SK-N-SH (cell line): Measurements from ENCODE around the gene ACOT9. TPM values are rescaled to one million over a fixed set of nuclear protein-coding genes. Genes with fewer than 3 reads are reported as not detected.
A peak's percentile ranks its signal among the peaks of the same experiment; 100 is the strongest.

Experiments used
- CTCF ChIA-PET: fragments of 300-600, 350-600 bp; formaldehyde crosslinking; extraction: SDS; loops from one replicate; lab custom pipeline; 2021; lab: Yijun Ruan, JAX
- POLR2A ChIA-PET: fragments of 350-600 bp; sonication (Branson Sonifier 250); formaldehyde crosslinking; extraction: SDS; loops from one replicate; lab custom pipeline; 2020; ENCODE audit warnings: antibody characterized with exemption, inconsistent platforms; lab: Yijun Ruan, JAX
- DNase-seq: peaks from one replicate; pipeline ENCODE4 v3.0.0; 2012
- H2AFZ ChIP-seq: fragments of 200-600 bp; sonication (generic); 2 replicates; pipeline ENCODE4 v1.8.1; 2016; ENCODE audit warnings: antibody characterized with exemption, mild to moderate bottlenecking, low read depth
- H3F3A ChIP-seq: fragments of 200-600 bp; sonication (generic); replicated peaks from 2 replicates; pipeline ENCODE3; 2016; ENCODE audit warnings: antibody characterized with exemption, mild to moderate bottlenecking; ENCODE audit not compliant: insufficient read depth
- H3K27ac ChIP-seq, 2 experiments: fragments of 200-500 bp in 1 of 2; fragments of 200-600 bp in 1 of 2; sonication (Bioruptor generic) in 1 of 2; sonication (generic), shearing (Covaris generic) in 1 of 2; 2 replicates each; pipeline versions ENCODE4 v1.5.1 to v1.6.1; 2014 to 2016; ENCODE audit warnings: low read depth in 2 of 2, inconsistent platforms in 1 of 2, low read length in 1 of 2, mild to moderate bottlenecking in 1 of 2, mixed read lengths in 1 of 2
- H3K27me3 ChIP-seq: fragments of 200-600 bp; sonication (generic), shearing (Covaris generic); 2 replicates; pipeline ENCODE4 v1.6.1; 2016; ENCODE audit warnings: mixed run types; ENCODE audit not compliant: insufficient read depth
- H3K36me3 ChIP-seq, 2 experiments: fragments of 200-500 bp in 1 of 2; fragments of 200-600 bp in 1 of 2; sonication (Bioruptor generic) in 1 of 2; sonication (generic) in 1 of 2; replicated peaks in 1 of 2; 2 replicates each; pipeline versions ENCODE3 to v1.5.1; 2014 to 2016; ENCODE audit warnings: low read length in 1 of 2, mild to moderate bottlenecking in 1 of 2; ENCODE audit not compliant: insufficient read depth in 2 of 2, control insufficient read depth in 1 of 2
- H3K4me1 ChIP-seq, 2 experiments: fragments of 200-500 bp in 1 of 2; fragments of 200-600 bp in 1 of 2; sonication (Bioruptor generic) in 1 of 2; sonication (generic), shearing (Covaris generic) in 1 of 2; 2 replicates each; pipeline versions ENCODE4 v1.5.1 to v1.6.1; 2014 to 2016; ENCODE audit warnings: low read depth in 1 of 2, low read length in 1 of 2, mixed run types in 1 of 2; ENCODE audit not compliant: insufficient read depth in 2 of 2, control insufficient read depth in 1 of 2
- H3K4me2 ChIP-seq: fragments of 200-600 bp; sonication (generic), shearing (Covaris generic); 2 replicates; pipeline ENCODE4 v1.6.1; 2017; ENCODE audit warnings: mixed run types
- H3K4me3 ChIP-seq, 2 experiments: fragments of 200-500 bp in 1 of 2; fragments of 200-600 bp in 1 of 2; sonication (Bioruptor generic) in 1 of 2; sonication (generic), shearing (Covaris generic) in 1 of 2; 2 replicates each; pipeline versions ENCODE4 v1.5.1 to v1.8.1; 2014 to 2016; ENCODE audit warnings: low read depth in 2 of 2, inconsistent platforms in 1 of 2, low read length in 1 of 2, mild to moderate bottlenecking in 1 of 2, mixed read lengths in 1 of 2, moderate library complexity in 1 of 2
- H3K79me2 ChIP-seq: fragments of 200-600 bp; sonication (generic); 2 replicates; pipeline ENCODE4 v1.8.1; 2017; ENCODE audit warnings: mild to moderate bottlenecking; ENCODE audit not compliant: insufficient read depth
- H3K9ac ChIP-seq: fragments of 200-600 bp; sonication (generic); 2 replicates; pipeline ENCODE4 v1.6.1; 2017; ENCODE audit warnings: mixed run types
- H3K9me2 ChIP-seq: fragments of 200-600 bp; sonication (generic); 2 replicates; pipeline ENCODE4 v1.6.1; 2017; ENCODE audit warnings: mixed run types
- H3K9me3 ChIP-seq: fragments of 200-600 bp; sonication (generic); 2 replicates; pipeline ENCODE4 v1.6.1; 2017; ENCODE audit warnings: mixed run types, mild to moderate bottlenecking, moderate library complexity
- H4K20me1 ChIP-seq: fragments of 200-600 bp; sonication (generic); 2 replicates; pipeline ENCODE4 v1.6.1; 2017; ENCODE audit warnings: mild to moderate bottlenecking, mixed run types; ENCODE audit not compliant: insufficient read depth
- CHD2 ChIP-seq: fragments of 150-350 bp; IDR thresholded peaks from 2 replicates; pipeline ENCODE4 v1.6.1; 2018; ENCODE audit warnings: low read length; ENCODE audit not compliant: partially characterized antibody
- EZH2phosphoT487 ChIP-seq: fragments of 200-600 bp; sonication (generic); IDR thresholded peaks from 2 replicates; pipeline ENCODE4 v1.6.1; 2017; ENCODE audit warnings: low read depth, mixed run types, mild to moderate bottlenecking, antibody characterized with exemption, moderate library complexity, borderline replicate concordance
- MAX ChIP-seq: IDR thresholded peaks from 2 replicates; pipeline ENCODE4 v1.4.0; 2012; ENCODE audit warnings: low read depth
- MXI1 ChIP-seq: IDR thresholded peaks from 2 replicates; pipeline ENCODE4 v1.6.1; 2012; ENCODE audit warnings: mild to moderate bottlenecking, low read depth, low read length, improper control_type of control experiment
- NRF1 ChIP-seq: IDR thresholded peaks from 2 replicates; pipeline ENCODE4 v1.6.1; 2012; ENCODE audit warnings: low read depth, mild to moderate bottlenecking, low read length
- POLR2AphosphoS5 ChIP-seq: IDR thresholded peaks from 2 replicates; pipeline ENCODE4 v1.6.1; 2012; ENCODE audit warnings: low read depth, low read length
- RAD21 ChIP-seq: IDR thresholded peaks from 2 replicates; pipeline ENCODE4 v1.6.1; 2012; ENCODE audit warnings: mild to moderate bottlenecking, low read length
- RXRA ChIP-seq: IDR thresholded peaks from 2 replicates; pipeline ENCODE4 v1.4.0; 2012; ENCODE audit warnings: low read depth, mild to moderate bottlenecking, borderline replicate concordance
- SIN3A ChIP-seq: IDR thresholded peaks from 2 replicates; pipeline ENCODE4 v1.6.1; 2012; ENCODE audit warnings: low read depth, mild to moderate bottlenecking, low read length, moderate library complexity, borderline replicate concordance
- USF1 ChIP-seq: IDR thresholded peaks from 2 replicates; pipeline ENCODE4 v1.4.0; 2012; ENCODE audit warnings: low read depth, borderline replicate concordance
- YY1 ChIP-seq: IDR thresholded peaks from 2 replicates; pipeline ENCODE4 v1.4.0; 2012; ENCODE audit warnings: low read depth, mild to moderate bottlenecking
- ZBTB33 ChIP-seq: IDR thresholded peaks from 2 replicates; pipeline ENCODE4 v1.4.0; 2012; ENCODE audit warnings: low read depth, borderline replicate concordance
- whole genome bisulfite sequencing: methylation state at CpG from one replicate; pipeline ENCODE4 v1.1.6; 2017; ENCODE audit warnings: low lambda C conversion rate; 5-methylcytosine and 5-hydroxymethylcytosine counted together
- polyA plus RNA-seq, 3 experiments: library from polyadenylated mRNA; depleted of rRNA; stranded (reverse); fragments of >200 nt; gene quantifications; 2 replicates each; pipeline ENCODE4 v1.2.3, GENCODE V29; 2012
- TF ChIP-seq, protein P1 (sequence below): fragments of 150-350 bp; IDR thresholded peaks from 2 replicates; pipeline ENCODE4 v1.6.1; 2017; ENCODE audit warnings: antibody characterized with exemption, low read length, low read depth, borderline replicate concordance

The ACOT9 gene
- polyA plus RNA-seq, 1 of the 3 experiments (the other 2 are of a cell fraction) = 23.7 TPM

DNA sequence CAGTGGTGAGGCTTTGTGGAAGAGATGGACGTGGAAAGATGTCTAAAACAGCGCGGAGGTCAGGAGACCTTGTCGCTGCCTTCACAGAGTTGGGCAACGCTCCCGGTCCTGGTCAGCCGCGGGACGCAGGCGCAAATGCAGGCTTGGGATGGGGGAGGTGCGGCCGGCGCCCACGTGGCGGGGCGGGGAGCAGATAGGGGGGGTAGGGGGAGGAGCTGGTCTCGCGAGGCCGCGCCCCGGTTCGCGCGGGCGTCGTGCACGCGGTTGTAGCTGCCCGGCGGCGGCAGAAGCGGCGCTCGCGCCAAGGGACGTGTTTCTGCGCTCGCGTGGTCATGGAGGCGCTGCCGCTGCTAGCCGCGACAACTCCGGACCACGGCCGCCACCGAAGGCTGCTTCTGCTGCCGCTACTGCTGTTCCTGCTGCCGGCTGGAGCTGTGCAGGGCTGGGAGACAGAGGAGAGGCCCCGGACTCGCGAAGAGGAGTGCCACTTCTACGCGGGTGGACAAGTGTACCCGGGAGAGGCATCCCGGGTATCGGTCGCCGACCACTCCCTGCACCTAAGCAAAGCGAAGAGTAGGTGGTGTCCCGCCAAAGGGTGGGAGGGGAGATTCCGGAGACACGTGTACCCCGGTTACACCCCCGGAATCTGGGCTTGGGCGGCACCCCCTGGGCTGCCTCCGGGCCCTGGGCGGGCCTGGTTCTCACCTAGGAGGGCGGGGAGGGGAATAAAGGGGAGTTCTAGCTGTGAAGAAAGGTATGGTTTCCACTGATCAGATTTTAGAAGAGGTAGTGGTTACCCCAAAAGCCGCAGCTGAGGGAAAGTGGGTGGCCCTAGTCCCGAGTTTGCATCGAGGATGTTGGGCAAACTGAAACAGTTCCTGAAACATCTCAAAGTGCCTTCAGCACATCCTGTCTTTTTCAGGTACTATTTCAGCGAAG, 75.6 kb downstream of the ACOT9 start, which contains the start of gene PRDX4:
PRDX4 (plus strand) TSS at position 255 of the 939 bp plus-strand sequence; CDS start at position 333, 78 bp downstream.
- H3K9me3 ChIP-seq = no peaks in the 10 kb centered on the region
- no peak for TF ChIP-seq EZH2phosphoT487
- peak; percentile 64 for TF ChIP-seq NRF1
- peak; percentile 38; the same call in 1 of the 2 replicates for TF ChIP-seq MXI1
- TF ChIP-seq MAX = peak; percentile 96
- 0 out of 2 replicates have a peak, but pooled peaks have one; percentile 18 for TF ChIP-seq YY1
- peak; percentile 84 for TF ChIP-seq POLR2AphosphoS5
- TF ChIP-seq USF1 = peak; percentile 86
- peak; percentile 98 for TF ChIP-seq CHD2
- TF ChIP-seq SIN3A = peak; percentile 65; the same call in 1 of the 2 replicates
- TF ChIP-seq RXRA = no peak
- TF ChIP-seq RAD21 = no peak
- TF ChIP-seq, protein P1, sequence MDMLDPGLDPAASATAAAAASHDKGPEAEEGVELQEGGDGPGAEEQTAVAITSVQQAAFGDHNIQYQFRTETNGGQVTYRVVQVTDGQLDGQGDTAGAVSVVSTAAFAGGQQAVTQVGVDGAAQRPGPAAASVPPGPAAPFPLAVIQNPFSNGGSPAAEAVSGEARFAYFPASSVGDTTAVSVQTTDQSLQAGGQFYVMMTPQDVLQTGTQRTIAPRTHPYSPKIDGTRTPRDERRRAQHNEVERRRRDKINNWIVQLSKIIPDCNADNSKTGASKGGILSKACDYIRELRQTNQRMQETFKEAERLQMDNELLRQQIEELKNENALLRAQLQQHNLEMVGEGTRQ = no peak
- TF ChIP-seq ZBTB33 = peak; percentile 95
- H3K36me3 ChIP-seq = peaks cover 8 to 9% of the 10 kb centered on the region in 2 experiments
- 7% methylated on average over 45 of the region's 73 CpGs for WGBS
- peak within 1 kb of the TSS; percentile 63 to 70 for H3K4me3 ChIP-seq
- peak within 1 kb of the TSS; percentile 78 for H3K9ac ChIP-seq
- peak within 1 kb of the TSS; percentile 81 for H3K4me2 ChIP-seq
- no peaks in the 10 kb centered on the region for H3K27me3 ChIP-seq
- peak within 1 kb of the TSS; percentile 92 for H2AFZ ChIP-seq
- ChIA-PET CTCF (interaction anchor here (0.7 to 2.3 kb wide), 4 partner anchors 27 to 387 kb away, joined by 3 to 10 read pairs (median 4); partner anchors contain the start of gene EIF2S3), POLR2A (no interaction called here)
- H4K20me1 ChIP-seq = no peaks in the 10 kb centered on the region
- H3K27ac ChIP-seq = peak within 1 kb of the TSS; percentile 59 to 83; a peak in 3 of 4 replicates
- DNase-seq = peak; percentile 95
- H3K9me2 ChIP-seq = no peaks in the 10 kb centered on the region
- H3K4me1 ChIP-seq = peaks cover 2 to 4% of the 10 kb centered on the region in 2 experiments; a peak in 3 of 4 replicates
- peaks cover 29% of the 10 kb centered on the region for H3K79me2 ChIP-seq
- H3F3A ChIP-seq = no peaks in the 10 kb centered on the region
